UCSD-AML1 (cell line): Measurements from ENCODE around the gene AGAP9.
A peak's percentile ranks its signal among the peaks of the same experiment; 100 is the strongest.
"Not testable (repeated sequence)": the region's sequence is repeated elsewhere in the genome, so short reads cannot be mapped to it uniquely, and the experiment has no call there.

ENCODE experiments used
- DNase-seq: peaks from one replicate; lab custom pipeline; 2025; ENCODE audit not compliant: unreplicated experiment; lab: John Stamatoyannopoulos, UW

The AGAP9 gene

DNA sequence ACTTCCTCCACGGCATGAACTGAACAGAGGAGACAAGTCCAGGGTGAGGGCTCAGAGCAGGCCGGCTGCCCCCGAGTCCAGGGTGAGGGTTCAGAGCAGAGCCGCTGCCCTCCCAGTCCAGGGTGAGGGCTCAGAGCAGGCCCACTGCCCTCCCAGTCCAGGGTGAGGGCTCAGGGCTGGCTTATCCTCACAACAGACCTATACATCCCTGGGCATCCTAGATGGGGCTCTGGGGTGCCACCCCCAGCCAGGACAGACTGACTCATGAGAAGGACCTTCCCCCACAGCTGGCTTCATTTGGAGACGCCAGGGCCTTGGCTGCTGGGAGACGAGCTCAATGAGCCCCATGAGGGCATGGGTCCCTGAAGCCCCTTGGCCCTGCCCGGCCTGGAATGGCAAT, 33.8 kb downstream of the AGAP9 start:
- DNase-seq = not testable (repeated sequence)

DNA sequence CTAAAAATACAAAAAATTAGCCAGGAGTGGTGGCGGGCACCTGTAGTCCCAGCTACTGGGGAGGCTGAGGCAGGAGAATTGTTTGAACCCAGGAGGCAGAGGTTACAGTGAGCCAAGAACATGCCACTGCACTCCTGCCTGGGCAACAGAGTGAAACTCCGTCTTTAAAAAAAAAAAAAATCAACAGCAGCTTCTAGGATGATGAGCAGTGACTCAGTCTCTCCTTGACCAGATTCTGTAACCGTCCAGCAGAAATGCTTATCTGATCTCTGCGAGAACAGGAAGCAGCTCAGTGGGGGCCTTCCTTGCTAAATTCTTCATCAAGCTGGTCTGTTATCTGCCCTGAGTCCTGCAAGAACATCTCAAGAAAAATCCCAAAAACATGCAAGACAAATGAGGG, 37.5 kb downstream of the AGAP9 start:
- DNase-seq = not testable (repeated sequence)

GRCh38 chr10:47484786-47485185, 38.7 kb downstream of the AGAP9 start:
- not testable (repeated sequence) for DNase-seq

DNA sequence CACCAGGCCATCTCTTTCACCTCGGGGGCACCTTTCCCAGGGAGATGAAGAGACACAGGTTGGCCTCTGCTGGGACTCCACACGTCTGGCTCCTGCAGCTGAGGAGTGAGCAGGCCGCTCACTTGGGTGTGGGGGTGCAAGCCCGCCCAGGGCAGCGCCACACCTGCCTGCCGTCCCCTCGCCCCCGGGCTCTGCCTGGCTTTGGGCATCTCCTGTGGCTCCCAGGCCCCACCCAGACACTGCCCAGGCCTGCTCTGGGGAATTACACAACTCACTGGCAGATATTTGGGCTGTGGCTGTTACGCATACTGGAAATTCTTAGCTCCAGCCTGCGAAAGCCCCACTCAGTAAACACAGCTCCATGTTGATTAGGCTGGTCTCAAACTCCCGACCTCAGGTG, 39.5 kb downstream of the AGAP9 start, which contains the start of gene ANXA8:
Gene ANXA8 (minus strand): TSS at position 193 of the 400 bp plus-strand sequence. CDS start 182 bp downstream, at position 11.
- not testable (repeated sequence) for DNase-seq

DNA sequence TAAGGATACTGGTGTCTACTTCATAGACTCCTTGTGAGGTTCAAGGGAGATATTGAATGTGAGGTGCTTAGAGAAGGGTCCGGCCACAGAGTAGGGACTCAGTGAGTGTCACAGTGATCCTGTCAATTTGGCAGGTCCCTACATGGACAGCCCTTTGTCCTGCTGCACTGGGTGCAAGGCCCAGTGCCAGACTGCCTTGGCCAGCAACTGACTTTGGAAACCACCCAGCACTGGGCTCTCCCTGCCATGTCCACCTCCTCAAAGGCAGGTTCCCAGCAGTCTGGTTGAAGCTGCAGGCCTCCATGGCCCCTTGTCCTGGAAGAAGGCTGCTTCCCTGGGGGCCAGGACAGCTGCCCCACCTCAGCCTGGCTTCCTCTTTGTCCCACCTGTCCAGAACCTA, 41.1 kb downstream of the AGAP9 start:
- not testable (repeated sequence) for DNase-seq

DNA sequence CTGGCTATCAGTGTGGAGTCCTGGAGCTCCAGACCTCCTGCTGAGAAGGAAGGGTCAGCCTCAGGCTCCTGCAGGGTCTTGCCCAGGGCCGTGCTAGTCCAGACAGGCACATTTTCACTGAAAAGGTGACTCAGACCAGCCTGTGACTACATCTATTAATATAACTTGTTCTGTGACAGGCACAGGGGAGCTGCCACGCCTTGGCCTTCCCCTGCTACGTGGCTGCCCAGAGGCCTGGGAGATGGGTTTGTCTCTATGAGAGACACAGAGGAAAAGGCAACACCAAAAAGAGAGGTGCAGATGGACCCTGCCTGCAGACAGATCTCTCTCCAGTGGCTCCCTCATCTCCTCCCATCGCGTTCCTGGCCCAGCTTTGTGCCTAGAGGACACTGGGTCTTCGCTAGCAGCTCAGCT, 41.7 kb downstream of the AGAP9 start:
- not testable (repeated sequence) for DNase-seq

DNA sequence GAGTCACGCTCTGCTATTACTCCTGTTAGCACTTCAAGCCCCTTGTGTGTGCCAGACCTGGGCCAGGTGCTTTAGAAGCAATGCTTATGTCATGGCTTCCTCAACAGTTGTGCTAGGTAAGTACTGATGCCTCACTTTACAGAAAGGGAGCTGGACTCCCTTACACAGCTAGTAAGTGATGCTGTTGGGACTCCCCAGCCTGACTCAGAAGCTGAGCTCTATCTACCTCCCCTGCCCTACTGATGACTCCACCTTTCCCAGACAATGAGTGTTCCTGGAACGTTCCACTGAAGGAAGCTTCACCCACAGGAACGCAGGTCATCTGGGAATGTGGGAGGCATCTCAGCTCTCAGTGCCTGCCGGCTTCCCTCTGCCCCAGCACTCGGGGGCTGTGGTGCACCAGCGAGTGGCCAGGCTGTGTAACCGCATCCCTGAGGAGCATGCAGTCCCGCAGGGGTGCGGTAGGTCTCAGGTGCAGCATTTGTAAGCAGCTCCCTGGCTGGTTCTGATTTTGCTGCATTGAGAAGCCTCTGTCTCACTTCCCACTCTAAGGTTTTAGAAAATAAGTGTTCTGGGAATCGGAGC, 42.2 kb downstream of the AGAP9 start:
- not testable (repeated sequence) for DNase-seq

GRCh38 chr10:47480133-47480532, 43.3 kb downstream of the AGAP9 start:
- DNase-seq = not testable (repeated sequence)

GRCh38 chr10:47478114-47478513, 45.3 kb downstream of the AGAP9 start:
- not testable (repeated sequence) for DNase-seq

GRCh38 chr10:47477078-47477477, 46.4 kb downstream of the AGAP9 start:
- not testable (repeated sequence) for DNase-seq

- not testable (repeated sequence) for DNase-seq
Observed at GRCh38 chr10:47475101-47475500, 48.3 kb downstream of the AGAP9 start.

GRCh38 chr10:47473516-47473915, 49.9 kb downstream of the AGAP9 start:
- DNase-seq = not testable (repeated sequence)

GRCh38 chr10:47472647-47473046, 50.8 kb downstream of the AGAP9 start:
- not testable (repeated sequence) for DNase-seq

DNA sequence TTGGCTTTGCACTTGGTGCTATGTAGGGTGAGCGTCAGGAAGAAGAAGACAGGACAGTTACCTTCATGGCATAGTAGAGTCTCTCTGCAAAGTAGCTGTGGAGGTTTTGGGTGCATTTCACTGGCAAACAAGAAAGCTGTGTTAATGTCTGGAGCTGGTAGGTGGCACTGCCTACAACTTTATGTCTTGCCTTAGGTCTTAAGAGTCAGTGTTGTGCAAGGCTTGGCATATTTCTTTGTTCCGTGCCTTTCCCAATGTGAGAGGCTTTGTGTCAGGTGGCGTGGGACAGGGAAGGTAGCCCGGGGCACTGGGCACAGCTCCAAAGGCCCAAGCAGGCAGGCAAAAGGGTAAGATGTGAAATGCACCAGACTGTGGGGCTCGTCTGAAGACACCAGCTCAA, 51.4 kb downstream of the AGAP9 start:
- not testable (repeated sequence) for DNase-seq

DNA sequence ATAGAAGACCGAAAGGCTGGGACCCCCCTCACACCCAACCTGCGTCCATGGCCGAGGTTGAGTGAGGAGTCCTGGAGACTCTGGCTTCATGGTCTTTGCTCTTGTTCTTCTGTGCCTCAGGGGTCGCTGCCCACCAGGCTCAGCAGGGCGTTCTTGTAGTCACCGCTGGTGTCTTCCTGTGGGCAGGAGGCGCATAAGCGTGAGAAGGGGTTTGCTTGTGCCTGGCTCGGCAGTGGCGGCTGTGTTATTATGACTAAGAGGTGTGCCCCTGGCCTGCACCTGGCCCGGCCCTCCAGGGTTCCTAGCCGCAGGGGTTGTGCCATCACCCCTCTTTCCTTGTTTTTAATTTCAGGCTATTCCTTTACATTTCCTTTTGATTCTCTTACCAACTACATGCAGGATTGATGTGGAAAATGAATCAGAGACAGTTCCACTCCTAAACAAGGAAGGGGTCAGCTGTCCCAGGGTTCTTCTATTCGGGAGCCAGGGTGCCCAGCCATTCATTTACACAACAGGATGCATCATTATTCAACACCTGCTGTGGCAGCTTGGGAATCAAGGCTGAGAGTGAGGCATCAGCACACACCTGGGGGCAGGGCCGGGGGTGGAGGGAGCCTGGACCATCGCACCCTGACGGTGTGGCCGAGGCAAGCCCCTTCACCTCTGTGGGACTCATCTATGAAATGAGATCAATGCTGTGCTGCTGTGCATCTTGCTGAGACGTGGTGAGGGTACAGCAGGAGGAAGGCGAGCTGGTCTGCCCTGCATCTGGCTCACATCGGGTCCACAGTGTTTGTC, 54.5 kb downstream of the AGAP9 start:
- DNase-seq = not testable (repeated sequence)

DNA sequence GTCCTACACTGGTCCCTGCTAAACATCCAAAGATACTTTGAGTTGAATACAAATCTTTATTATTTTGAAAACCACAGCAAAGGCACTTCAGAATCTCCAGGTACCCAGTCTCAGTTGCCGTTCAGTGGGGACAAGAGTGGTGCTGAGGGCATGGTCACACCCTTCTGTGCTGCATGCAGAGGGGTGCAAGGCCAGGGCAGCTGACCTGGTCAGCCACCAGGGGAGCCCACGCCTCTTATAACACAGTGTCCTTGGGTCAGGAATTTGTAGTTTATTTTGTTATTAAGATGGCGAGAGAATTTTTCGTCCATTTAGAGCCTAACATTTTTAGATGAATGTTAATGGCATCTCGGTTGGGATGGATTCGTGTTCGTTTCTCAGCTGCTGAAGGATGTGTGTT, 55.5 kb downstream of the AGAP9 start:
- DNase-seq = not testable (repeated sequence)

DNA sequence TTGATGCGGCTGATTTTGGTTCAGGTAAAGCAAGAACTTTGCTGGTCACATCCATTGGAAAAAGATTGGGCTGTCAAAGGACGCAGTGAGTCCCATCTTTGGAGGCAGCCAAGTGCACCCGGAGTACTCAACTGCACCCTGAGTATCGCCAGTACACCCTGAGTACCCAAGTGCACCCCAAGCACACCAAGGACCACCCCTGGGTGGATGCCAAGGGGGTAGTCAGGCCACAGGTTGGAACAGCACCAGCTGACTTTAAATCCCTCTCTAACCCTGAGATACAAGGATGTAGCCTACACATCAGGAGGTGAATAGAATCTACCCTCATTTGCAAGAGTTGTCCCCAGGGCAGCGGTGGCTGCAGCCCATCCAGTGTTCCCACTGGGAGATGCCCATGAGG, 56.0 kb downstream of the AGAP9 start:
- not testable (repeated sequence) for DNase-seq

DNA sequence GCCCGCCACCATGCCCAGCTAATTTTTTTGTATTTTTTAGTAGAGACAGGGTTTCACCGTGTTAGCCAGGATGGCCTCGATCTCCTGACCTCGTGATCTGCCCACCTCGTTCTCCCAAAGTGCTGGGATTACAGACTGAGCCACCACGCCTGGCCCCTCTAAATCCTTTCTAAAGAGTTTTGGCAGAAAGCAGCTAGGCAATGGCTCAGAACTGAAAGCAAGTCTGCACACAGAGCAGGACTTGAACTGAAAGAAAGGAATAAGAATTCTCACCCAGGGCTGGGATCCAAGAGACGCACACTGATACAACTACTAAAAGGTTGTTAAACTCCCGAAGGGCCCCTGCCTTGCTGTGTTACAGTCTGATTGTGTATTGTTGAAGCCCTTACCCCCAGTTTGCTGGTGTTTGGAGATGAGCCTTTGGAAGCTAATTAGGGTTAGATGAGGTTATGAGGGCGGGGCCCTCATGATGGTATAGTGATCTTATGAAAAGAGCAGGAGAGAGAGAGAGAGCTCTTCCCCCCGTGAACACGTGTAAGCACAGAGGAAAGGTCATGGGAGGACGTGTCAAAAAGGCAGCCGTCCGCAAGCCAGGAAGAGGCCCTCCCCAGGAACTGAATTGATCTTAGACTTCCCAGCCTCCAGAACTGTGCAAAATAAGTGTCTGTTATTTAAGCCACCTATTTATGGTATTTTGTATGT, 58.1 kb downstream of the AGAP9 start:
- DNase-seq = not testable (repeated sequence)

GRCh38 chr10:47462577-47463358, 60.7 kb downstream of the AGAP9 start:
- DNase-seq = not testable (repeated sequence)

GRCh38 chr10:47461261-47461687, 62.2 kb downstream of the AGAP9 start:
- peak; percentile 16 for DNase-seq
